Activated CD4-positive, alpha-beta T cell treated with anti-CD3 and anti-CD28 coated beads for 48 hours (primary cell): ENCODE data around the gene HIVEP2.
"Not testable (repeated sequence)": the region's sequence is repeated elsewhere in the genome, so short reads cannot be mapped to it uniquely, and the experiment has no call there.

Experiments used
- DNase-seq: peaks from one replicate; pipeline ENCODE4 v3.0.0-alpha.2; 2020

Gene HIVEP2

GRCh38 chr6:142945049-142945445, at the start of gene HIVEP2:
TSS of gene HIVEP2 (minus strand) at chr6:142945176. CDS start at chr6:142774738, 170,438 bp downstream.
- peak; percentile 93 for DNase-seq

- no peak for DNase-seq
Observed at GRCh38 chr6:142993977-142994376, 49.0 kb upstream of the HIVEP2 start.

- no peak for DNase-seq
Observed at GRCh38 chr6:142987490-142987889, 42.5 kb upstream of the HIVEP2 start.

- DNase-seq: no peak
Observed at GRCh38 chr6:142985281-142985680, 40.3 kb upstream of the HIVEP2 start.

- DNase-seq: no peak
Observed at GRCh38 chr6:142984386-142984785, 39.4 kb upstream of the HIVEP2 start.

- DNase-seq: no peak
Observed at GRCh38 chr6:142975365-142975764, 30.4 kb upstream of the HIVEP2 start.

GRCh38 chr6:142970941-142971340, 26.0 kb upstream of the HIVEP2 start:
- not testable (repeated sequence) for DNase-seq

GRCh38 chr6:142968601-142969000, 23.6 kb upstream of the HIVEP2 start:
- no peak for DNase-seq

- DNase-seq: no peak
Observed at GRCh38 chr6:142966294-142966693, 21.3 kb upstream of the HIVEP2 start.

- DNase-seq: no peak
Observed at GRCh38 chr6:142965164-142965563, 20.2 kb upstream of the HIVEP2 start.

- no peak for DNase-seq
Observed at GRCh38 chr6:142960098-142960497, 15.1 kb upstream of the HIVEP2 start.

- DNase-seq: no peak
Observed at GRCh38 chr6:142958343-142958742, 13.4 kb upstream of the HIVEP2 start.

GRCh38 chr6:142956726-142957125, 11.8 kb upstream of the HIVEP2 start:
- DNase-seq: no peak

- no peak for DNase-seq
Observed at GRCh38 chr6:142954844-142955243, 9.9 kb upstream of the HIVEP2 start.

- no peak for DNase-seq
Observed at GRCh38 chr6:142953373-142954273, 8.6 kb upstream of the HIVEP2 start.

GRCh38 chr6:142952614-142953013, 7.6 kb upstream of the HIVEP2 start:
- no peak for DNase-seq

- DNase-seq: no peak
Observed at GRCh38 chr6:142950291-142950690, 5.3 kb upstream of the HIVEP2 start.

- peak; percentile 49 for DNase-seq
Observed at GRCh38 chr6:142947714-142948480, 2.9 kb upstream of the HIVEP2 start.

- peak; percentile 86 for DNase-seq
Observed at GRCh38 chr6:142946924-142947713, 2.1 kb upstream of the HIVEP2 start.

- peak; percentile 93 for DNase-seq
Observed at GRCh38 chr6:142946181-142946923, 1.4 kb upstream of the HIVEP2 start.

GRCh38 chr6:142945446-142946180, 637 bp upstream of the HIVEP2 start:
- DNase-seq: peak; percentile 67
